GM12878 (cell line): ENCODE results near the gene CCDC85B. TPM values are rescaled to one million over a fixed set of nuclear protein-coding genes. Genes with fewer than 3 reads are reported as not detected.

ENCODE experiments used
- ATF2 ChIP-seq: IDR thresholded peaks from 2 replicates; pipeline ENCODE4 v1.6.1; 2012; ENCODE audit warnings: low read length, inconsistent platforms
- CTCF ChIP-seq, 3 experiments: IDR thresholded peaks in 2 of 3; conservative IDR thresholded peaks in 1 of 3; 2 replicates each; pipeline ENCODE4 v1.5.1; 2011; ENCODE audit warnings: low read depth in 3 of 3, low read length in 3 of 3, mild to moderate bottlenecking in 3 of 3, control low read depth in 2 of 3, moderate library complexity in 2 of 3, inconsistent platforms in 1 of 3, mixed read lengths in 1 of 3; ENCODE audit not compliant: control insufficient read depth in 2 of 3, insufficient read depth in 1 of 3; ENCODE audit errors: extremely low read depth in 1 of 3
- EP300 ChIP-seq, 2 experiments: fragments of 150-350 bp in 1 of 2; IDR thresholded peaks; 2 replicates each; pipeline ENCODE4 v1.6.1; 2011 to 2012; ENCODE audit warnings: low read depth in 2 of 2, low read length in 2 of 2, borderline replicate concordance in 1 of 2, improper control_type of control experiment in 1 of 2, inconsistent platforms in 1 of 2; ENCODE audit not compliant: control insufficient read depth in 1 of 2
- HDAC2 ChIP-seq: fragments of 200-600 bp; sonication (generic); IDR thresholded peaks from 2 replicates; pipeline ENCODE4 v1.6.1; 2017
- HDAC6 ChIP-seq: fragments of 200-600 bp; sonication (generic); IDR thresholded peaks from one replicate; pipeline ENCODE4 v1.8.0; 2017; ENCODE audit warnings: antibody characterized with exemption; ENCODE audit not compliant: unreplicated experiment
- IKZF2 ChIP-seq, 2 experiments: fragments of 450-650 bp; IDR thresholded peaks; 2 replicates each; pipeline ENCODE4 v1.6.1; 2017; ENCODE audit warnings: mild to moderate bottlenecking in 2 of 2, moderate library complexity in 2 of 2
- MAX ChIP-seq: IDR thresholded peaks from 2 replicates; pipeline ENCODE4 v1.6.1; 2012; ENCODE audit warnings: low read depth, low read length, improper control_type of control experiment
- NBN ChIP-seq: fragments of 450-650 bp; IDR thresholded peaks from 2 replicates; pipeline ENCODE4 v1.6.1; 2016
- RELB ChIP-seq: fragments of 450-650 bp; IDR thresholded peaks from 2 replicates; pipeline ENCODE4 v1.6.1; 2017; ENCODE audit warnings: low read depth, mild to moderate bottlenecking, moderate library complexity
- RFX5 ChIP-seq: IDR thresholded peaks from 2 replicates; pipeline ENCODE4 v1.6.1; 2011; ENCODE audit warnings: low read depth, low read length, improper control_type of control experiment
- SPI1 ChIP-seq: IDR thresholded peaks from 2 replicates; pipeline ENCODE4 v1.6.1; 2011; ENCODE audit warnings: low read depth, mild to moderate bottlenecking, low read length, moderate library complexity, borderline replicate concordance; ENCODE audit not compliant: insufficient read depth
- TCF3 ChIP-seq: IDR thresholded peaks from 2 replicates; pipeline ENCODE4 v1.6.1; 2012; ENCODE audit warnings: low read depth, mild to moderate bottlenecking, low read length, borderline replicate concordance; ENCODE audit not compliant: insufficient read depth
- USF2 ChIP-seq: IDR thresholded peaks from 2 replicates; pipeline ENCODE4 v1.6.1; 2011; ENCODE audit warnings: low read depth, low read length, improper control_type of control experiment, borderline replicate concordance
- WRNIP1 ChIP-seq: IDR thresholded peaks from 2 replicates; pipeline ENCODE4 v1.6.1; 2011; ENCODE audit warnings: low read depth, low read length, improper control_type of control experiment, borderline replicate concordance
- ZNF687 ChIP-seq: fragments of 450-650 bp; IDR thresholded peaks from 2 replicates; pipeline ENCODE4 v1.6.1; 2017; ENCODE audit warnings: mild to moderate bottlenecking, moderate library complexity
- polyA plus RNA-seq, 11 experiments: library from polyadenylated mRNA; depleted of rRNA in 4 of 11; unstranded in 6 of 11; stranded (reverse) in 5 of 11; fragments of >200 nt; fragmentation: Nextera tagmentation in 4 of 11; fragmentation: Illumina TruSeq in 1 of 11; extraction: Ambion mirVana in 4 of 11; extraction: Trizol in 1 of 11; gene quantifications; 1 replicate in 1 of 11; 2 replicates in 10 of 11; pipeline versions ENCODE4 v1.2.1 to v1.2.3, GENCODE V29; 2011 to 2016; ENCODE audit warnings: inconsistent platforms in 2 of 11, missing spikeins in 2 of 11, low read depth in 1 of 11
- total RNA-seq, 4 experiments: library from RNA; depleted of rRNA in 3 of 4; stranded (reverse); fragments of >200 nt in 3 of 4; fragmentation: Illumina TruSeq in 1 of 4; extraction: Trizol in 1 of 4; gene quantifications; 2 replicates each; pipeline versions ENCODE4 v1.2.1 to v1.2.3, GENCODE V29; 2013 to 2021

CCDC85B gene
- total and polyA plus RNA-seq, 10 of the 15 experiments (the other 5 are each of a cell fraction or from before 2014, with no cell fraction given), result 0.32 to 114 (median 49.5) TPM

- TF ChIP-seq ZNF687 (no peak), EP300 (IDR thresholded peaks at IDR 0.05; ENCODE audit: borderline replicate concordance in 1 of 2, control insufficient read depth in 1 of 2, low read depth in 2 of 2, low read length in 2 of 2) (no peak), HDAC6 (no peak), WRNIP1 (no peak), CTCF (IDR thresholded peaks at IDR 0.05 in 2 of 3, conservative IDR thresholded peaks at IDR 0.05 in 1 of 3; ENCODE audit: control insufficient read depth in 2 of 3, extremely low read depth in 1 of 3, insufficient read depth in 1 of 3, low read depth in 3 of 3, low read length in 3 of 3) (peak; percentile 99 to 100 (median 100); a peak in 5 of 6 replicates), SPI1 (no peak), NBN (0 out of 2 replicates have a peak, but pooled peaks have one; percentile 35), RFX5 (0 out of 2 replicates have a peak, but pooled peaks have one; percentile 36), USF2 (no peak), RELB (no peak), HDAC2 (no peak), TCF3 (peak; percentile 35; the same call in 1 of the 2 replicates), IKZF2 (IDR thresholded peaks at IDR 0.05) (no peak), ATF2 (no peak), MAX (no peak)
These were observed 5.8 kb upstream of the CCDC85B start (continued) for GRCh38 chr11:65884716-65885092.
